MM.1S (cell line): ENCODE data around the gene ETV5.

ENCODE experiments used
- DNase-seq: peaks from one replicate; pipeline ENCODE4 v3.0.0-alpha.2; 2015
- H2AFZ ChIP-seq: fragments of 300-600 bp; sonication (generic); 2 replicates; pipeline ENCODE4 v1.6.0; 2016; ENCODE audit warnings: antibody characterized with exemption, low read length
- H3F3A ChIP-seq: fragments of 300-600 bp; sonication (generic); 2 replicates; pipeline ENCODE4 v1.6.1; 2016; ENCODE audit warnings: mild to moderate bottlenecking, antibody characterized with exemption, low read length, moderate library complexity, mixed read lengths; ENCODE audit not compliant: insufficient read depth
- H3K27ac ChIP-seq: fragments of 300-600 bp; sonication (generic); 2 replicates; pipeline ENCODE4 v1.5.1; 2016; ENCODE audit warnings: mild to moderate bottlenecking, low read length
- H3K27me3 ChIP-seq: fragments of 300-600 bp; sonication (generic); replicated peaks from 2 replicates; pipeline ENCODE4 v1.6.0; 2016; ENCODE audit warnings: low read length; ENCODE audit not compliant: insufficient read depth
- H3K36me3 ChIP-seq: fragments of 300-600 bp; sonication (generic); replicated peaks from 2 replicates; pipeline ENCODE4 v1.6.1; 2016; ENCODE audit warnings: mild to moderate bottlenecking, low read length, mixed read lengths; ENCODE audit not compliant: insufficient read depth
- H3K4me1 ChIP-seq: fragments of 300-600 bp; sonication (generic); 2 replicates; pipeline ENCODE4 v1.6.1; 2016; ENCODE audit warnings: low read length, mixed read lengths
- H3K4me2 ChIP-seq: fragments of 300-600 bp; sonication (generic); 2 replicates; pipeline ENCODE4 v1.6.0; 2016; ENCODE audit warnings: low read depth, low read length
- H3K4me3 ChIP-seq: fragments of 300-600 bp; sonication (generic); 2 replicates; pipeline ENCODE4 v1.5.1; 2016; ENCODE audit warnings: low read length, mixed read lengths
- H3K79me2 ChIP-seq: fragments of 300-600 bp; sonication (generic); 2 replicates; pipeline ENCODE4 v1.6.1; 2016; ENCODE audit warnings: mixed run types, low read length, mixed read lengths
- H3K9ac ChIP-seq: fragments of 300-600 bp; sonication (generic); 2 replicates; pipeline ENCODE4 v1.6.1; 2016; ENCODE audit warnings: low read length, mixed read lengths
- H3K9me2 ChIP-seq: fragments of 300-600 bp; sonication (generic); replicated peaks from 2 replicates; pipeline ENCODE4 v1.6.1; 2016; ENCODE audit warnings: mild to moderate bottlenecking, low read length, mixed read lengths; ENCODE audit not compliant: insufficient read depth
- H3K9me3 ChIP-seq: fragments of 300-600 bp; sonication (generic); replicated peaks from 2 replicates; pipeline ENCODE4 v1.6.1; 2016; ENCODE audit warnings: mild to moderate bottlenecking, low read length, mixed read lengths; ENCODE audit not compliant: insufficient read depth
- H4K20me1 ChIP-seq: fragments of 300-600 bp; sonication (generic); 2 replicates; pipeline ENCODE4 v1.6.1; 2016; ENCODE audit warnings: mild to moderate bottlenecking, low read length, moderate library complexity, mixed read lengths; ENCODE audit not compliant: insufficient read depth
- CTCF ChIP-seq: fragments of 300-600 bp; sonication (generic); IDR thresholded peaks from 2 replicates; pipeline ENCODE4 v1.5.1; 2016; ENCODE audit warnings: antibody characterized with exemption, low read length, mixed read lengths
- EZH2 ChIP-seq: fragments of 300-600 bp; sonication (generic); optimal IDR thresholded peaks from 2 replicates; pipeline ENCODE3; 2017; ENCODE audit warnings: low read depth, mild to moderate bottlenecking, antibody characterized with exemption, low read length, mixed read lengths
- EZH2phosphoT487 ChIP-seq: fragments of 300-600 bp; sonication (generic); IDR thresholded peaks from 2 replicates; pipeline ENCODE4 v1.6.1; 2018; ENCODE audit warnings: antibody characterized with exemption, low read length

The ETV5 gene

GRCh38 chr3:186097317-186097662 lies 11.6 kb downstream of the ETV5 start:
- no peaks in the 10 kb centered on the region for H3K27me3 ChIP-seq
- peaks cover 19% of the 10 kb centered on the region for H3K4me1 ChIP-seq
- H3K4me2 ChIP-seq, result no peak overlapping the region
- H3K4me3 ChIP-seq, result no peak overlapping the region
- TF ChIP-seq EZH2, result no peak
- TF ChIP-seq EZH2phosphoT487, result no peak
- TF ChIP-seq CTCF, result no peak
- no peaks in the 10 kb centered on the region for H3K36me3 ChIP-seq
- H3K9me2 ChIP-seq, result no peaks in the 10 kb centered on the region
- H3K27ac ChIP-seq, result no peak overlapping the region
- no peaks in the 10 kb centered on the region for H3K9me3 ChIP-seq
- no peak for DNase-seq
- no peak overlapping the region for H2AFZ ChIP-seq
- H3K9ac ChIP-seq, result no peak overlapping the region
- H3F3A ChIP-seq, result peaks cover 6% of the 10 kb centered on the region; the same call in 1 of the 2 replicates
- H3K79me2 ChIP-seq, result no peaks in the 10 kb centered on the region
- H4K20me1 ChIP-seq, result no peaks in the 10 kb centered on the region

GRCh38 chr3:186096290-186096689 lies 12.6 kb downstream of the ETV5 start:
- Histone ChIP-seq H3K27ac (peak overlapping the region; percentile 41; the same call in 1 of the 2 replicates), H3K4me1 (peaks cover 19% of the 10 kb centered on the region), H3K36me3 (no peaks in the 10 kb centered on the region), H3K27me3 (no peaks in the 10 kb centered on the region), H3K9me2 (no peaks in the 10 kb centered on the region), H3F3A (peaks cover 6% of the 10 kb centered on the region; the same call in 1 of the 2 replicates), H2AFZ (no peak overlapping the region), H3K4me3 (no peak overlapping the region), H3K9me3 (no peaks in the 10 kb centered on the region), H4K20me1 (no peaks in the 10 kb centered on the region), H3K79me2 (no peaks in the 10 kb centered on the region), H3K4me2 (peak overlapping the region; percentile 46; the same call in 1 of the 2 replicates), H3K9ac (no peak overlapping the region)
- TF ChIP-seq EZH2phosphoT487, result no peak
- no peak for TF ChIP-seq CTCF
- no peak for DNase-seq

- Histone ChIP-seq H3K36me3 (no peaks in the 10 kb centered on the region), H3K9me3 (no peaks in the 10 kb centered on the region), H3K4me1 (peaks cover 19% of the 10 kb centered on the region), H4K20me1 (no peaks in the 10 kb centered on the region), H3K79me2 (no peaks in the 10 kb centered on the region), H2AFZ (no peak overlapping the region; the same call in 1 of the 2 replicates), H3K27ac (peak overlapping the region; percentile 41; the same call in 1 of the 2 replicates), H3K4me3 (peak overlapping the region; percentile 25; the same call in 1 of the 2 replicates), H3K9me2 (no peaks in the 10 kb centered on the region), H3K4me2 (peak overlapping the region; percentile 46; the same call in 1 of the 2 replicates), H3K27me3 (no peaks in the 10 kb centered on the region), H3F3A (peaks cover 6% of the 10 kb centered on the region; the same call in 1 of the 2 replicates), H3K9ac (peak overlapping the region; percentile 20; the same call in 1 of the 2 replicates)
- TF ChIP-seq CTCF (no peak; the same call in 1 of the 2 replicates), EZH2phosphoT487 (no peak), EZH2 (no peak)
- peak; percentile 53 for DNase-seq
Measured at GRCh38 chr3:186095561-186096081, 13.3 kb downstream of the ETV5 start.
